Measurements from ENCODE around the gene ATP5ME.

DNA sequence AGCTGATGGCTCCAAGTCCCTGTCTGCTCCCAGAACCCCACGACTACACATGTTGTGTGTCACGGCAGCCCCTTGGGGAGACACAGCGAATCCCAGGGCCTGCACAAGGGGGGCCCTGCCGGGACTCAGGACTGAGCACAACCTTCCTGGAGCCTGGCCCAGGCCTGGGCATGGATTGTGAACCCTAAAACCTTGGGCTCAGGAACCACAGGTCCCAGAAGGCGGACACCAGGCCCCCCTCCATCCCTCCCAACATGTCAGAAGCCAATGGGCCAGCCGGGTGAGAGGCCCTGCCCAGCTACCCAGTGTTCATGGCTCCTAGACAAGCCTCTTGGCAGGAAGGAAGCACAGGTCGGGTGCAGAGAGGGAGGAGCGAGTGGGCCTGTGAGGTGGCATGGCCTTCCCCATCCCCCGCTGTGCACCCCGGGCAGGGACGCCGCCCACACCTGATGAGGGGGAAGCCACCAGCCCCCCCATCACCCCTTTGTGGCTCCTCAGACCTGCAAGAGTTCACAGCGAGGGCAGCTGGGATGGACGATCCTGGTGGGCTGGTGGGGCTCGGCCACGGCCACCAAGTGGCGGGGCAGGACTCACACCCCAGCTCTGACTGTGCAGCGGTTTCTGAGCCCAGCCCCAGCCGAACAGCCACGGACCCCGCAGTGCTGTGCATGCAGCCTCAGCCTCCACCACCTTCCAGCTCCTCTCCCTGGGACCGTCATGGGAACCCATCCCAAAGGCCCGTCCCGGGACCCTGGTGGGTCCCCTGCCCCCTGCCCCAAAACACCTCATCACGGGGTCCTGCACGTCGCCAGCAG is 45.0 kb downstream of the ATP5ME start:
- TF ChIP-seq CTCF (IDR thresholded peaks at IDR 0.05; ENCODE audit: insufficient read depth, low read length): no peak
- no peak for TF ChIP-seq POLR2AphosphoS5 (IDR thresholded peaks at IDR 0.05; ENCODE audit: low read depth)
- no peak for TF ChIP-seq GABPA (IDR thresholded peaks at IDR 0.05; ENCODE audit: low read depth)
- TF ChIP-seq, protein P1, sequence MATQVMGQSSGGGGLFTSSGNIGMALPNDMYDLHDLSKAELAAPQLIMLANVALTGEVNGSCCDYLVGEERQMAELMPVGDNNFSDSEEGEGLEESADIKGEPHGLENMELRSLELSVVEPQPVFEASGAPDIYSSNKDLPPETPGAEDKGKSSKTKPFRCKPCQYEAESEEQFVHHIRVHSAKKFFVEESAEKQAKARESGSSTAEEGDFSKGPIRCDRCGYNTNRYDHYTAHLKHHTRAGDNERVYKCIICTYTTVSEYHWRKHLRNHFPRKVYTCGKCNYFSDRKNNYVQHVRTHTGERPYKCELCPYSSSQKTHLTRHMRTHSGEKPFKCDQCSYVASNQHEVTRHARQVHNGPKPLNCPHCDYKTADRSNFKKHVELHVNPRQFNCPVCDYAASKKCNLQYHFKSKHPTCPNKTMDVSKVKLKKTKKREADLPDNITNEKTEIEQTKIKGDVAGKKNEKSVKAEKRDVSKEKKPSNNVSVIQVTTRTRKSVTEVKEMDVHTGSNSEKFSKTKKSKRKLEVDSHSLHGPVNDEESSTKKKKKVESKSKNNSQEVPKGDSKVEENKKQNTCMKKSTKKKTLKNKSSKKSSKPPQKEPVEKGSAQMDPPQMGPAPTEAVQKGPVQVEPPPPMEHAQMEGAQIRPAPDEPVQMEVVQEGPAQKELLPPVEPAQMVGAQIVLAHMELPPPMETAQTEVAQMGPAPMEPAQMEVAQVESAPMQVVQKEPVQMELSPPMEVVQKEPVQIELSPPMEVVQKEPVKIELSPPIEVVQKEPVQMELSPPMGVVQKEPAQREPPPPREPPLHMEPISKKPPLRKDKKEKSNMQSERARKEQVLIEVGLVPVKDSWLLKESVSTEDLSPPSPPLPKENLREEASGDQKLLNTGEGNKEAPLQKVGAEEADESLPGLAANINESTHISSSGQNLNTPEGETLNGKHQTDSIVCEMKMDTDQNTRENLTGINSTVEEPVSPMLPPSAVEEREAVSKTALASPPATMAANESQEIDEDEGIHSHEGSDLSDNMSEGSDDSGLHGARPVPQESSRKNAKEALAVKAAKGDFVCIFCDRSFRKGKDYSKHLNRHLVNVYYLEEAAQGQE (IDR thresholded peaks at IDR 0.05; ENCODE audit: insufficient replicate concordance, low read depth): no peak
